Thymus (tissue), 11 donors: ENCODE data around the gene EEFSEC. TPM values are rescaled to one million over a fixed set of nuclear protein-coding genes. Genes with fewer than 3 reads are reported as not detected.

Experiments
- DNase-seq, 9 donors: peaks; one replicate each; pipeline ENCODE4 v3.0.0-alpha.2; 2013; ENCODE audit warnings: low spot score in 9 of 9, low read depth in 6 of 9, missing footprints in 1 of 9
- H3K27ac ChIP-seq, 2 donors: one replicate each; pipeline ENCODE4 v1.5.1; 2013; ENCODE audit warnings: control low read depth in 1 of 2, low read depth in 1 of 2, low read length in 1 of 2, mild to moderate bottlenecking in 1 of 2, moderate library complexity in 1 of 2
- H3K27me3 ChIP-seq, 2 donors: one replicate each; pipeline ENCODE4 v1.5.1; 2013; ENCODE audit warnings: low read length in 1 of 2; ENCODE audit not compliant: control insufficient read depth in 2 of 2, insufficient read depth in 1 of 2
- H3K36me3 ChIP-seq, 2 donors: one replicate each; pipeline ENCODE4 v1.5.1; 2013; ENCODE audit warnings: low read length in 1 of 2, mild to moderate bottlenecking in 1 of 2, moderate library complexity in 1 of 2; ENCODE audit not compliant: control insufficient read depth in 2 of 2, insufficient read depth in 2 of 2
- H3K4me1 ChIP-seq, 2 donors: one replicate each; pipeline ENCODE4 v1.5.1; 2013; ENCODE audit warnings: low read length in 2 of 2; ENCODE audit not compliant: control insufficient read depth in 2 of 2, insufficient read depth in 2 of 2
- H3K4me3 ChIP-seq, 2 donors: one replicate each; pipeline ENCODE4 v1.5.1; 2013; ENCODE audit warnings: low read length in 2 of 2, control low read depth in 1 of 2, mild to moderate bottlenecking in 1 of 2
- H3K9me3 ChIP-seq, 2 donors: one replicate each; pipeline ENCODE4 v1.5.1; 2013; ENCODE audit warnings: low read length in 1 of 2, mild to moderate bottlenecking in 1 of 2; ENCODE audit not compliant: control insufficient read depth in 2 of 2, insufficient read depth in 1 of 2
- WGBS: extraction: QIAGEN DNeasy Blood & Tissue Kit; methylation state at CpG from one replicate; pipeline ENCODE4 v1.1.7; 2013; 5-methylcytosine and 5-hydroxymethylcytosine counted together
- polyA plus RNA-seq: library from polyadenylated mRNA; stranded (reverse); fragments of 200-250 nt; gene quantifications from one replicate; pipeline ENCODE4 v1.2.3, GENCODE V29; 2013
- total RNA-seq: library from RNA; stranded (reverse); fragments of 120-200 nt; gene quantifications from one replicate; pipeline ENCODE4 v1.2.4, GENCODE V29; 2013
- donor health status: healthy.

The EEFSEC gene
- total and polyA plus RNA-seq, 2 donors: 6.5 to 13.1 TPM

DNA sequence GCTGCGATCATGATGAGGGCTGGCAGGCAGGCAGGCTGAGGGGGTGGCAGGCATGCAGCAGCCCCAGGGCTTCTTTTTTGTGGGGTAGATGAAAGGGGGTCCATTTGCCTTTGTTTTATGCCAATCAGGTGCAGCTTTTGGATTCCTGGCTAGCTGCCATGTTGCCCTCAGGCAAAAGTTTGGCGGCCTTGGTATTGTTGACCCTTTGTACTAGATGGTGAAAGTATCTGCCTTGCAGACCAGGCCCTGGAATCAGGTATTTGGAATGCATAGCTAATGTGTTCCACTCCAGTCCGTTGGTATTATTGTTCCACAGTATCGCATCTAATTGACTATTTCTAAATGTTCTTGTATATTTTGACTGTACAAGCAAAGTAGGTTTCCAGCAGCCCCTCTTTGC, 35.0 kb downstream of the EEFSEC start:
- 95% methylated on average over 4 of the region's 4 CpGs for WGBS
- peak in 1 of 9 donors; percentile 5 for DNase-seq
- Histone ChIP-seq H3K27me3 (no peaks in the 10 kb centered on the region), H3K4me1 (peaks cover 26 to 28% of the 10 kb centered on the region in 2 donors), H3K36me3 (no peaks in the 10 kb centered on the region), H3K9me3 (no peaks in the 10 kb centered on the region), H3K27ac (no peak overlapping the region), H3K4me3 (no peak overlapping the region)

DNA sequence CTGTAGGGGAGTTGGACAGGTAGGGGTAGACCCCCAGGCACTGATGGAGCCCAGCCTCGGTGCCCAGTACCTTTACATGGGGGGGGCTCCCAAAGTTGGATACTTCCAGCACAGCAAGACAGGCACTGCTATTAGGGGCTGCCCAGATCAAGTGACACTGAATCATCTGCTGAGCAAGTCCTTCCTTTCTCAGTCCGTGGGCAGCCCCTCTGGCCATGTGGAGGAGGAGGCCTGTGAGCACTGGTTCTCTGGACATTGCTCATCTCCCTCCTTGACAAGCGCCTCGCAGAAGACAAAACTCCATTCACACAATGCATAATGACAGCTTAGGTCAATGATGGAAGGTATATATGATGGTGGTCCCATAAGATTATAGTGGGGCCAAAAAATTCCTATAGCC, 35.7 kb downstream of the EEFSEC start:
- Histone ChIP-seq H3K4me1 (peaks cover 26 to 28% of the 10 kb centered on the region in 2 donors), H3K27ac (no peak overlapping the region), H3K4me3 (no peak overlapping the region), H3K9me3 (no peaks in the 10 kb centered on the region), H3K27me3 (no peaks in the 10 kb centered on the region), H3K36me3 (no peaks in the 10 kb centered on the region)
- WGBS: 98% methylated on average over 4 of the region's 4 CpGs
- DNase-seq: no peak

DNA sequence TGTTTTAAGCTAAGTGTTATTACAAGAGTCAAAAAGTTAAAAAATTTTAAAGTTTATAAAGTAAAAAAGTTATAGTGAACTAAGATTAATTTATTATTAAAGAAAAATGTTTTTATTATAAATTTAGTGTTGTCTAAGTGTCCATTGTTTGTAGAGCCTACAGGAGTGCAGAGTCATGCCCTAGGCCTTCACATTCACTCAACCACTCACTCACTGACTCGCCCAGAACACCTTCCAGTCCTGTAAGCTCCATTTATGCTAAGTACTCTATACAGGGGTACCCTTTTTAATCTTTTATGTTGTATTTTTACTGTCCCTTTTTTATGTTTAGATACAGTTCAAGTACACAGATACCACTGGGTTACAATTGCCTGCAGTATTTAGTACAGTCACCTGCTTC, 37.2 kb downstream of the EEFSEC start:
- no peaks in the 10 kb centered on the region for H3K36me3 ChIP-seq
- no peaks in the 10 kb centered on the region for H3K9me3 ChIP-seq
- no peak overlapping the region for H3K27ac ChIP-seq
- no peak for DNase-seq
- H3K4me1 ChIP-seq: peaks cover 26 to 28% of the 10 kb centered on the region in 2 donors
- 45% methylated on average over 1 of the region's 1 CpG for WGBS
- no peak overlapping the region for H3K4me3 ChIP-seq
- no peaks in the 10 kb centered on the region for H3K27me3 ChIP-seq

DNA sequence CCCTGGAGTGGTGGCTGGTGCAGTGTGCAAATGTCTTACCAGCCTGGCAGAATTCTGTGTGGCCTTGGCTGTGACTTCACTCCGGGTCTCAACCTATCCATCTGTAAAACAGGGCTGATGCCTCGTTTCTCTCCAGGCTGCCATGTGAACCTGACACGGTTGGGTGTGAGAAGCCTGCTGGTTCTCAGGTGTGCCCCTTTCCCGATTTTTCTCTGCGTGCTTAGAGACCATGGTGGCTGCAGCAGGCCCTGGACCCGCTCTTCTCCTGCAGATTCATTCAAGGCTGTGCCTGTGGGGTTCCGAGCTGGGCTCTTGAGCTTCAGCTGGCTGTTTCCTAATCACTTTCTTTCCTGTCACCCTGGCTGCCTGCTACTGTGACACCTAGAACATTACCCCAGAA, 38.9 kb downstream of the EEFSEC start:
- Histone ChIP-seq H3K9me3 (no peaks in the 10 kb centered on the region), H3K36me3 (no peaks in the 10 kb centered on the region), H3K4me1 (peaks cover 20 to 23% of the 10 kb centered on the region in 2 donors), H3K27me3 (no peaks in the 10 kb centered on the region), H3K27ac (no peak overlapping the region), H3K4me3 (no peak overlapping the region)
- 97% methylated on average over 7 of the region's 7 CpGs for WGBS
- DNase-seq: no peak

DNA sequence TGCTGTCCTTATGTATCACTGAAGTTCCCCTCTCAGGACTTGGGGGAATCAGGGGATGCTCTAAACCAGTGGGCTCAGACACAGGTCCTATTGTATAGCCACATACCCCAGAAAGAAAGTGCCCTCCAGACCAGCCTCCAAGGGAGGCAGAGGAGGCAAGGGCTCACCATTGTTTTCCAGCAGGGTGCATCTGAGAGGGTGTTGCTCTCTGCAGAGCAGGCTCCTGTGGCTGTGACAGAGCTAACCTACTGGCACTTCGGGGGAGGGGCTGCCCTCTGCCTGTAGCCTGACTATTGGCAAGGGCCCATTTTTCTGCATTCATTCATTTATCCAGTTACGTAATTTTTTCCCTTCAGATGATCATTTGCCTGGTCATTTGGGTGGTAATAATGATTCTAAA, 39.9 kb downstream of the EEFSEC start:
- no peaks in the 10 kb centered on the region for H3K36me3 ChIP-seq
- no peaks in the 10 kb centered on the region for H3K9me3 ChIP-seq
- H3K4me3 ChIP-seq: no peak overlapping the region
- H3K27ac ChIP-seq: no peak overlapping the region
- DNase-seq: peak in 2 of 9 donors; percentile 18 to 44
- H3K27me3 ChIP-seq: no peaks in the 10 kb centered on the region
- WGBS: 97% methylated on average over 2 of the region's 2 CpGs
- H3K4me1 ChIP-seq: peaks cover 10 to 12% of the 10 kb centered on the region in 2 donors

DNA sequence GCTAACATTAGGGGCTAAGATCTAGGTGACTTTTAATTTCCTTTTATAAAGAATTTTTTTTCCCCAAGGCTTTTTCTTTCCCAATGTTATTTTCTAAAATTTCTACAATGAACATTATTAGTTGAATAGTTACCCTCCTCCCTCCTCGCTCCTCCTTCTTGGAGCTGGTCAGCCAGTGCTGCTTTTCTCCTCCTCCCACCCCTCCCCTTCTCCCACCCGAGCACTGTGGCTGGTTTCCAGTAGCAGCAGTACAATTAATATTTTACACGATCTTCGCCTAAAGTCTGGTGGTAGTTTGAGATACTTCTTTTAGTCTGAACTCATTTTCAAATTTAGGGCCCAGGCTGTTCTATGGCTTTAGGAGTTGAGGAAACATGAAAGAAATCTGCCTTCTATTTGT, 41.6 kb downstream of the EEFSEC start:
- H3K27ac ChIP-seq: no peak overlapping the region
- no peak overlapping the region for H3K4me3 ChIP-seq
- H3K9me3 ChIP-seq: no peaks in the 10 kb centered on the region
- no peak for DNase-seq
- 97% methylated on average over 4 of the region's 4 CpGs for WGBS
- H3K4me1 ChIP-seq: peaks cover 0 to 6% of the 10 kb centered on the region in 2 donors
- H3K36me3 ChIP-seq: no peaks in the 10 kb centered on the region
- no peaks in the 10 kb centered on the region for H3K27me3 ChIP-seq

DNA sequence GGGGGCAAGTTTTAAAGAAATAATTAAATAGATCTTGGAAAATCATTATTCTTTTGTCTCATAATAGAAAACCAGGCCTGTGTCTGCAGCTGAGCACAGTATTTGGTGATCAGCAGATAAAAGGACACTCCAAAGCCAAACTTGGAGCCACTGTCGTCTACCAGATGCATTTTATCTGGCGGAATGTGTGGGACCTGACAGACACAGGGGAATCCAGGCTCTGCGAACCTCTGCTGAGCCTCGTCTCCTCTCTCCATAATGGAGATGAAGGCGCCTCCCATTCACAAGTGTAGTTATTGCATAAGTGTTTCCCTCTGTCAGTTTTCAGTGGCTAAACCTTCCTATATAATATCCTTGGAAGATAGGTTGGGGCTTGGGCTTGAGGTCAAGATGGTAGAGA, 42.1 kb downstream of the EEFSEC start:
- H3K9me3 ChIP-seq: no peaks in the 10 kb centered on the region
- H3K27me3 ChIP-seq: no peaks in the 10 kb centered on the region
- H3K27ac ChIP-seq: no peak overlapping the region
- WGBS: 97% methylated on average over 5 of the region's 5 CpGs
- H3K4me3 ChIP-seq: no peak overlapping the region
- peaks cover 0 to 6% of the 10 kb centered on the region in 2 donors for H3K4me1 ChIP-seq
- no peak for DNase-seq
- no peaks in the 10 kb centered on the region for H3K36me3 ChIP-seq

DNA sequence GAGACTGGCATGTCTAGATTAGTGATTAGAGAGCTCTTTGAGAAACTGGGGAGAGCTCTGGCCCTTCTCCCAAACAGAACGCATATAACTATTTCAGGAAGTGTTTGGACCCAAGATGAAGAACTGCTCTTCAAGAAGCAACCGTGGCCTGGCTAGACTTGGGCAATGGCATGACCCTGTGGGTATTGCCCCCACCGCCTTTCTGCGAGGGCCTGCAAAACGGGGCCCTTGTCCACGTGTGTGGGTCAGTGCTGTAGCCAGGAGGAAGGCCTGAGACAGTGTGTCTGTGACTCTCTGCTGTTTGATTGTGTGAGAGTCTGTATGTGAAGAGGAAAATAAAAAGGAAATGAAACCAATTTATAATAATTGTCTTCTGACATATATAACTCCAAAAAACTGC, 42.5 kb downstream of the EEFSEC start:
- no peaks in the 10 kb centered on the region for H3K27me3 ChIP-seq
- no peaks in the 10 kb centered on the region for H3K36me3 ChIP-seq
- no peak for DNase-seq
- no peaks in the 10 kb centered on the region for H3K9me3 ChIP-seq
- H3K27ac ChIP-seq: no peak overlapping the region
- 96% methylated on average over 6 of the region's 6 CpGs for WGBS
- H3K4me1 ChIP-seq: peaks cover 0 to 6% of the 10 kb centered on the region in 2 donors
- no peak overlapping the region for H3K4me3 ChIP-seq

DNA sequence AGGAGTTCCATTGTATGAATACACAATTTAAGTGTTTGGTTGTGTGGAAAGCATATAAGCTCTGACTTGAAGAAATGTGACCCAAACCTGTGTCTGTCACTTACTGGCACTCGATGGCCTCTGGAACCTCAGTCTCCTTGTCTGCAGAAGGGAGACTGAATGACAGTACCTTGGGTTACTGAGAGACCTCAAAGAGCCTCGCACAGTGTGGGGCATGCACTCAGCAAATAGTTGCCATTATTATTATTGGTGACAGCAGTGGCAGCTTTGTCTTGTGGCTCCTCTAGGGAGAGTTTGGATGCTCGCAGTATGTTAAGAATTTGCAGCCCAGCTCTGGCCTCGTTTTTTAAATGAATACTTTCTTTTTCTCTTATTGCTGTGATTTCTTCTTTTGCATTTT, 43.4 kb downstream of the EEFSEC start:
- no peaks in the 10 kb centered on the region for H3K9me3 ChIP-seq
- H3K4me3 ChIP-seq: no peak overlapping the region
- 95% methylated on average over 4 of the region's 4 CpGs for WGBS
- no peaks in the 10 kb centered on the region for H3K27me3 ChIP-seq
- H3K4me1 ChIP-seq: peaks cover 0 to 6% of the 10 kb centered on the region in 2 donors
- no peak overlapping the region for H3K27ac ChIP-seq
- no peak for DNase-seq
- H3K36me3 ChIP-seq: no peaks in the 10 kb centered on the region

DNA sequence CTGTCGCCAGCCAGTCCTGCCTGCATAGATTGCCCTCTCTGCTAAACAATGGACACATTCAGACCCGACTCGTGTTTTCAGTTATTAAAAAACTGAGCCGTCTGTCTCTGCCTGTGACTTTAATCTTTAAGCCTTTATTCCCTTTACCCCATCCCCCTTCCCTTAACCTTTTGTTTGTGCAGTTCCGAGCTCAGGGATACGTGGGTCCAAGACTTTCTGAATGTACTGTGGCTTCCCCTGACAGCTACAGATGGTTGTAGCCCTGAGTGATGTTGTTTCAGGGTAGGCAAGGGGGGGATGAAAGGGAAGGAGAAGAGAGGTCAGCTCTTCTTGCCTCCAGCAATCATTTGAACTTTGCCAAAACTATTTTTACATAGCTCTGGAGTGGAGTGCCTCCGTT, 44.6 kb downstream of the EEFSEC start:
- Histone ChIP-seq H3K4me3 (no peak overlapping the region), H3K36me3 (no peaks in the 10 kb centered on the region), H3K9me3 (no peaks in the 10 kb centered on the region), H3K27me3 (no peaks in the 10 kb centered on the region), H3K27ac (no peak overlapping the region), H3K4me1 (peaks cover 0 to 5% of the 10 kb centered on the region in 2 donors)
- DNase-seq: no peak
- WGBS: 99% methylated on average over 7 of the region's 7 CpGs
